Hematopoietic multipotent progenitor cell treated with erythropoietin and hydrocortisone succinate and interleukin-3 and kit ligand, for 6 days (in vitro differentiated cells): ENCODE results near the gene CHST15.
"Not testable (repeated sequence)": the region's sequence is repeated elsewhere in the genome, so short reads cannot be mapped to it uniquely, and the experiment has no call there.

Experiments
- DNase-seq: peaks from one replicate; pipeline ENCODE4 v3.0.0-alpha.2; 2015

The CHST15 gene

DNA sequence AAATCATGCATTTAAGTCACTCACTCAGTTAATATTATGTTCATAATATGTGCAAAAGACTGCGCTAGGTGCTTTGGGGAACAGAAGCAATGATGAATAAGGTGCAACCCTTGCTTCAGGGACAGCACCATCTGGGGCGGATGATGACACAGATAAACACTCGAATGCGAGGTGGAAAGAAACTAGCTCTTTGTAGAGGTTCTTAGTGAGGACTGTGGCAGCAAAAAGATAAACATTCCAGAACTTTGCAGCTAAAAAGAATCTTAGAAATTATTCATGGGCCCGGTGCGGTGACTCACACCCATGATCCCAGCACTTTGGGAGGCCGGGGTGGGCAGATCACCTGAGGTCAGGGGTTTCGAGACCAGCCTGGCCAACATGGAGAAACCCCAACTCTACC, 29.8 kb upstream of the CHST15 start:
- no peak for DNase-seq

DNA sequence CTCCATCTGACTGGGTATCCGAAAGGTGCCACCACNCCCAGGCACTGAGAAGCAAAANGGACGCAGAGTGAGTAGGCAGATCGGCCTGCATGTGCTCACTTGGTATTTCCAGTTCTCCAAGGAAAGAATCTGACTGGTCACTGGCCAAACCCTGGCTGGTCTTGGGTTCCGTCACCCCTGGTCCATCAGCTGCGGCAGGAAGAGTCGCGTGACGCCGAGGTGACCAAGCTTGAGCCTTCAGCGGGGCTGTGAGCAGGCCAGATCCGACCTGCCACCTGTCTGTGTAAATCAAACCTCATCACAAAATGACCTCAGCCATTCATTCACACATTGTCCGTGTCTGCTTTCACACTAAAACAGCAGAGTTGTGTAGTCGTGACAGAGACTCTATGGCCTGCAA, 28.8 kb upstream of the CHST15 start:
- DNase-seq = no peak

DNA sequence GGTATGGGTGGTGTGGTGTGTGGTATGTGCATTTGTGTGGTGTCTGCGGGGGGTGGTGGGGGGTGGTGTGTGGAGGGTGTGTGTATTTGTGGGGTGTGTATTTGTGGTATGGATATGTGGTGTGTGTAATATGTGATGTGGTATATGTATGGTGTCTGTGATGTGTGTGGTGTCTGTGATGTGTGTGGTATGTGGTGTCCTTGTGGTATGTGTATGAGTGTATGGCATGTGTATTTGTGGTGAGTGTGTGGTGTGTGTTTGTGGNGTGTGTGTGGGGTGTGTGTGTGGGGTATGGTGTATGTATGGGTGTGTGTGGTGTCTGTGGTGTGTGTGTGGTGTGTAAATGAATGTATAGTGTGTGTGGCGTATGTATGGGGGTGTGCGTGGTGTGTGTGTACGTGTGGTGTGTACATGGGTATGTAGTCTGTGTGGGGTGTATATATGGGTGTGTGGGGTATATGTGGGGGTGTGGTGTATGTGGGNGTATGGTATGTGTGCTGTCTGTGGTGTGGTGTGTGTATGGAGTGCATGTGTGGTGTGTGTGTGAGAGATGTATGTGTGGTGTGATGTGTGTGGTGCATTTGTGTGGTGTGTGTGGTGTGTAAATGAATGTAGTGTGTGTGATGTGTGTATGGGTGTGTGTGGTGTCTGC, 27.1 kb upstream of the CHST15 start:
- DNase-seq = no peak

DNA sequence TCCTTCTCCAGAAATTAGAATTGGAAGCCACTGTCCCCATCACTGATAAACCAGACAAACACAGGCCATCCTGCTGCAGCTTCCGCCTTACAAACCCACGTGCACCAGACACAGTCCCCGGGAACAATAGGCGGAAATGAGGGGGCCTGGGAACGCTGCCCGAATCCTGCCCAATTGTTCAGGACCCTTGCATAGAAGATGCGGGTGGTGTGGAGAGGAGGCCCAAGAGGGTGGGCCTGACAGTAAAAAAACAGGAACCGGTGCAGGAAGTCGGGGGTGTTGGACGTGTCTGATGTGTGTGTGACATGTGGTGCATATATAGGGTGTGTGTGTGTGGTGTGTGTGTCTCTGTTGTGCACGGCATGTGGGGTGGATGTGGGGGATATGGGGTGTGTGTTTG, 26.5 kb upstream of the CHST15 start:
- DNase-seq = peak; percentile 6

DNA sequence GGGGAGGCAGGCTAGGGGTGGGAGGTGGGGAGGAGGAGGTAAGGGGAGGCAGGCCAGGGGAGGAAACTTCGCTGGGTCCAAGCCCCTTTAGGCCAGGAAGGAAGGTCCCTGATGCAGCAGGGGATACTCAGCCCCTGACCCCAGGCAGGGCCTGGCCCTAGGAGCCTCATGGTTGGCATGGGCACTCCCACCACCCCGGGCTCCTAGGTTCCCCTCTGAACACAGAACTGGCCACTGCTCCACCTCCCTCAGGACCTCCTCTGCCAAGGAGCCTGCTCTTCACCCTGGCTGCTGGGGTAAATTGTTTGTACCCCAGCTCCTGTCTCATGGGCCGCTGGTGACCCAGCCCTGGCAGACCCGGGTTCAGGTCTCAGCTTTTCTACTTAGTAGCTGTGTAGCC, 25.8 kb upstream of the CHST15 start:
- DNase-seq = no peak

DNA sequence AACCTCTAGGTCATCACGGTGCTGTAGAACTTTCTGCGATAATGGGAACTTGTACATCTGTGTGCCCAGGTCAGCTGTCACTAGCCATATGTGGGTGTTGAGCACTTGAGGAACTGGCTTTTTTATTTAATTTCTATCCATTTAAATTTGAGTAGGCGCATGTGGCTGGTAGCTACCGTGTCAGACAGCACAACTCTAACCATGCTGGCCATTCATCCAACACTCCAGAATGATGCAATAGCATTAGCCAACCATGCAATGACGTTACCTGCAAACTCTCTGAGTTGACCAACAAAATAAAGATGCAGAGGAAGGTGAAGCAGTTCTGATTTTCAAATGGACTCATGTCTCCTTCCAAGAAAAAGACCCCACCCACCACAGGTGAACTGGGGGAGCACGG, 24.4 kb upstream of the CHST15 start:
- no peak for DNase-seq

DNA sequence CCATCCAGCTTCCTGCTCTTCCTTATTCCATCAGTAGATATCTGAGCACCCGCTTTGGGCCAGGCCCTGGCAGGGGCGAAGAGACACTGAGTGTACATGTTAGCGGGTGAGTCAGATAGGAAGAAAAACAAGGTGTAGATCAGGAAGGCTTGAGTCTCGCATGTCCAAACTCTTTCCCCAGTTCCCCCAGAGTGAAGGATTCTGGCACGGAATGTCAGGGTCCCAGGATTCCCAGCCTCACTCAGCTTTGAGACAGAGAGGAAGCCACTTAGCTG, 24.1 kb upstream of the CHST15 start:
- DNase-seq = no peak

DNA sequence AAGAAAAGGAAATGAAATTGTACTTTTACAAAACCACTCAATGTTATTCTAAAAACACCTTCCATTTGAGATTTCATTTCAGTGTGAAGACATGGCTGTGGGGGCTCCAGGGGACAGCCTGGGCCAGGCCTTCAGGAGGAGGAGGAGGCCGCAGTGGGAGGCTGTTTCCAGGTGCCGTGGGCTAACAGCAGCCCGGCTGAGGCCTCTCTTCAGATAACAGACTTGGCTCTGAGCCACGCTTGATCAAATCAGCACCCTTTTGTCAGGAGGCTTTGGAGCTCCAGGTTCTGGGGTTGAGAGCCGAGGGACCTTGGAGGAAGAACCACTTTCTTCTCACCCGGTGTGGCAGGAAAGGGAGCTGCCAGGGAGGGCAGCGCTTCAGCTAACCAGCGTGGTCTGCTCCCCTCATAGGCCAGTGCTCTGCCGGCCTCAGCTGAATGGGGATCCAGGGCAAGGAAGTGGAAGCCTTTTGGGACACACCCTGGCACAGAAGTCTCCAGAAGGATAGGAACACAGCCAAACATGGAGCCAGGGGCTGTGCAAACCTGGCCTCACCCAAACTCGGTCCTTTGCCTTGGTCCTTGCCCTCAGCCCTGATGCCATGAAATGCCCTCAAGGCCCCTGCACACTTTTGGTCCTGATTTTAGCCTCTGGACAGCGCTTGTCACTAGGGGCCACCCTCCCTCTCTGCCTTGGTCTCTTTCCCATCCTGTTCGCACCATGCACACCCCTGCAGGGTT, 23.5 kb upstream of the CHST15 start:
- peak; percentile 30 for DNase-seq

DNA sequence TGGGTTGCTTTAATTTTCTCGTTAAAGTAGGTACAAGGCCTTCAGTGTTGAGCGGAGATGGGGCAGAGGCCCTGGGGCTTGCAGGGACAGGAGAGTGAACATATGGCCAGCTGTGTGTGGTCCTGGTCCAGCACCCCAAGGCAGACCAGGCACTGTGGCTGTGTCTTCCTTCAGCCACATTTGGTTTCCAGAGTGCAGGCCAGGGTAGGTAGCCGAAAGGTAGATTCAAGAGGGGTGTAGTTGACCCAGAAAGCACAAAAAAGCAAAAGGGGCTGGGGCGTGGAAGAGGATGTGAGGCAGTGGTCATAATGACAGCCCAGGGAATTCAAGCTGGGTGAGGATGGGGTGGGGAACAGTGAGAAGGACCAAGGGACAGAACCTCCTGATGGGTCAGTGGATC, 21.3 kb upstream of the CHST15 start:
- no peak for DNase-seq

DNA sequence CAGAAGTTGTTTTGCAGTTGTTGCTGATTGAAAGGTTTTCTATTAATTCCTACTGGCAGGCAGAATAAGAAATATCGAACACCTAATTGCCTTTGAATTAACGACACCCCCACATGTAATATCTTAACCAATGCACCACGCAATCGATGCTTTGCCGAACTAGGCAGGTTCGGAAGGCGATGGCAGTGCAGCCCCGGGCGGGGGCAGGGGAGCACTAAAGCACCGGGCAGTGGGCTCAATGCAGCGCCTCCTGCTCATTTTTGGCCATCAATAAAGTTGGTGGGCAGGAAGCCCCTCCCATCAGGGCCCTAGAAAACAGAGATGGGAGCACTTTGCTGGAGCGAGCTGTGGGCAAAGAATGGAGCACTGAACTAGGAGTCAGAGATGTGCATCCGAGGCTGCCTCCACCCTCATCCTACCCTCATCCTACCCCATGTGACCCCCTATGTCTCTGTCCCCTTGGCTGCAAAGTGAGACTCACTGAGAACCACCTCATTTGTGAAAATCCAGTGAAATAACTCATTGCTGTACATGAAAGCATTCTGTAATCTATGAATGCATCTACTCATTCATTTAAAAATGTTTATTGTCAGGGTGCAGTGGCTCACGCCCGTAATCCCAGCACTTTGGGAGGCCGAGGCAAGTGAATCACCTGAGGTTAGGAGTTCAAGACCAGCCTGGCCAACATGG, 19.6 kb upstream of the CHST15 start:
- DNase-seq = no peak

DNA sequence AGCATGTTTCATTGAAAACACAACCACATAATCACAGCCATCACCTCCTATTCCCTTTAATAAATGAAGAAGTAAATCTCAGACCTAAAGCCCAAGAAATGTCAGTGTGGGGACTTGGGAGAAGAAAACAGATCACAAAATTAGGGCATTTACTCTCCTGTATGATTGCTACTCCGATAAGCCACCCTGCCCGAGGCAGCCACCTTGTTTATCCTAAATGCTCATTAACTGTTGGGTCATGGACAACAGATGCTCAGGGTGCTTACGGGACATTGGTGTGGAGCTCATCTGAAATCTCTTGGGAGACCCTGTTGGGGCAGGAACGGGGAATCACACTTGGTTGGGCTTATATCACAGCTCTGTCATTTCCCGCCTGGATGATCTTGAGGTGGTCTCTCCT, 17.5 kb upstream of the CHST15 start:
- no peak for DNase-seq

DNA sequence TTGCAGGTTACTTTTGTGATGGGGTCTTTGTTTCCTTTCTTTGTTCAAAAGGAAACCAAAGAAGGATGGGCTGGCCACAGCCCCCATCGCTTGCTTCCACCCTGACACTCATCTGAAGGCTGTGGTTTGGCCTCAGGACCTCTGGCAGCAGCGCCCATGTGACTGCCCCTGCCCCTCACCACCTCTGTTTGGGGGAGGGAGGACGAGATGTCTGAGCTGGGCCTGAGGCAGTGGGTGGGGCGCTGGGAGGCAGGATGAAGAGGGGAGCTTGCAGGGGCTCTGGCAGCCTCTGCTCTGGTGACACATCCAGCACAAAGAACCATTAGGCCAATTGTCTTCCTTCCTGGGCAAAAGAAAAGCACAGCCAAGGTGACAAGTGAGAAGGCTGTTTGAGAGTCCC, 15.9 kb upstream of the CHST15 start:
- no peak for DNase-seq

DNA sequence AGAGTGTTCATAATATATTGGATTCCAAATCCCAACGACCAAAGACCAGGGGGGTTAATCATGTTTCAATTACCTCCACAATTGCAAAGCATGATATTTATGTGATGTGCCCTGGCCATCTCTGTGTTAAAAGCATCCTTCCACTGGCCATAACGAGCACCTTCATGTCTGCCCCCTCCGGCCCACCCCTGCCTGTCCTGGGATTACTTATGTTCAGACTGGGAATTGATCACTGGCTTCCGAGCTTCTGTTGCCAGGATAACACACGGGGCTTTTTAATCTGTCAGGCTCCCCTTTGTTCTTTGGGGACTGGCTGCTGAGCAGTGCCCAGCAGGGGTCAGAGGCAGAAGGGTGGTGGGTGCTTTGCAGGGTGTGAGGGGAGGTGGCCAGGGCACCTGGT, 13.7 kb upstream of the CHST15 start:
- no peak for DNase-seq

DNA sequence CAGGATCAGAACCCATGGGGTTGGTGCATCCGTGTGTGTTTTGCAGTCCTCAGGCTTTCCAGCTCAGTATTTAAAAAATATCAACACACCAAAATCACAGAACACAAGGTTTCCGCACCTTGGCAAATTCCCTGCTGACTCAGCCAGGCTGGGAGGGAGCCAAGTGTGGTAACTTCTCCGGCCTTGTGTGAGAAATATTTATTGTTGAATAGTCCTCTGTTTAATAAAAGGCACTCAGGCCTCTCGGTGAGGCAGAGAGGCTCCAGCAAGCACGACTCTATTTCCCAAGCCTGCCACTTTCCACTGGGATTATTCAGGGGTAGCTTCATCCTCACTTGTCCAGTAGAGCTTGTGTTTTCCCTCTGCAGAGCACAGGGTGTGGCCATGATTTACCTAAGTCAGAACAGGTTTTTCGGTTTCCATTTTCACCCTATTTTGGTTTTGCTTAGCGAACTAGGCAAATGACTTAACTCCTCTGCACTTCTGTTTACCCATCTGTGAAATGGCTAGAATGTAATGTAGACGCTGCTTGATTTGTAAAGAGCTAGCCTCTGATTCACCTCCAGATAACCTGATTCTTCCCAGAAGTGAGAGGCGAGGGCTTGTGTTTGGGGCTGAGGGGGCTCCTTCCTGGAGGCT, 13.0 kb upstream of the CHST15 start:
- no peak for DNase-seq

DNA sequence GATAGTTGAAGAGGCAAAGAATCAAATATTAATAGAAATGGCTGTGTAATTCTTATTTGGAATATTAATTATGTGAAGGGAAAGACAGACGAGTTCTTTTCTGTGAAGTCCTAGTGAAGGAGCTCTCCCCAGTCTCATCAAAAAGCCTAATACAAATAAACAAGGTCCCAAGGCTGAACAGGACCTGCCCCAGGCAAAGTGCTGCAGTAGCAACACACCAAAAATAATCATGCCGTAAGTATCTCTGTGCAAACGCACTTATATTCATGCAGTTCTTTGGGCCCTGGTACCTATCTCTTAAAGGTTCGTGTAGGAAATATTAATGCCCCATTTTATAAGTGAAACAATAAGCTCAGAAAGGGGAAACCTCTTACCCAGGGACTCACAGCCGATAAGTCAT, 12.2 kb upstream of the CHST15 start:
- DNase-seq = no peak

DNA sequence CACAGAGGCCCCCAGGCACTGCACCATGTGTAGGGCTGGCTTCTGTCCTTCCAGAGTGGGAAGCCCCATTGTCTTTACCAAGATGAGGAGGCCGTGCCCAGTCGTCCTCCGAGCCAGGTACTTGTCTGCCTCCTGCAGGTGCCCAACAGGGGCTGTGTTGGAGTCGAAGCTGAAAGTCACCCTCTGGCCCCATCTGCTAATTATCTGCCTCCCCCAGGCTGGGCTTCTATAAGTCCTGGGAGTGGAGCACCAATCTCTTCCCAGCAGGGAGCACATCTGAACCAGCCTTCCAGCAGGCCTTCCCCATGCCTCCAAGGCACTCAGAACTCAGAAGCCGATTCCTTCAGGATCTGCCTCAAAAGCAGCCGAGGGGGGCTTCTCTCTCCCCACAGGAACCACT, 11.6 kb upstream of the CHST15 start:
- DNase-seq = no peak

DNA sequence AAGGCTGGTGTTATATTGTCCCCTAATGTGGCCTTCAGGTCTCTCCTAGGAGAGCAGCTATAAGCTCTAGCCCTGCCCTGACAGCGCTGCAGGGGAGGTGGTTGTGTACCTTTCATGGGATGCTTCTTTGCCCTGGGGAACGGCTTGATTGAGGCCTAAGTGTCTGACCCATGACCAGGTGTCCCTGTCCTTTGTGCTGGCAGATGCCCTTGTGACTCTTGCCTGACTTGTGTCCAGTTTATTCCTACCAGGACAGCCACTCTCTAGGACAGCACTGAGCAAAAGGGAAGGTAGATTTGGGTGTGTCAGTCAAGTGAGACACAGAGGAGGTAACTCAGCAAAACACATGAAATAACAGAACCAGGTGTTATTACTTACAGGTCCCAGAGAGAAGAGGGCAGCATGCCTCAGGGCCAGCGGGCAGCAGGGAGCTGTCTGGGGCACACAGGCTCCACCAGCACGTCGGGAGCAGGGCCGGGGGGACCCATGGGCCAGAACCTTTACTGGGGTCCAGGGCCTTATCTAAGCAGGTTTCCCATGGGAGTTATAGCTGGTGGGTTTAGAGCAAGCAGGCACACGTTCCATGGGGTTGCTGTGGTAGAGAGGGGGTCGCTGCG, 10.7 kb upstream of the CHST15 start:
- DNase-seq = no peak

DNA sequence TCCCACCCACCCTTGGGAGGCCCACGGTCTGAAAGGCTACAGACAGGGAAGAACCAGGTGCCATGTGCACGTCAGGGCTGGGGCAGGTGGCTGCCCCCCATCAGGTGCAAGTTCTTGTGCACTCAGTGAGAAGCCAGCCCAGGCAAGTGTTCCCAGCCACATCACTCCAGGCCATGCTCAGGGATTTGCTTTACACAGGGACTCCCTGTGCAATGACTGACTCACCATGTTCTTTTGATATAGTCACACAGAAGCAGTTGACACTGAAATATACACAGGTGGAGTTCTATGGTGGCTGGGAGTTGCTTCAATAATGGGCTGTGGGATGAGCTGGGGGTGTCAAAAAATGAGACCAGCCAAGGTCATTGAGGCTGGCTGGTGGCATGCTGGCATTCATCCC, 8.0 kb upstream of the CHST15 start:
- no peak for DNase-seq

DNA sequence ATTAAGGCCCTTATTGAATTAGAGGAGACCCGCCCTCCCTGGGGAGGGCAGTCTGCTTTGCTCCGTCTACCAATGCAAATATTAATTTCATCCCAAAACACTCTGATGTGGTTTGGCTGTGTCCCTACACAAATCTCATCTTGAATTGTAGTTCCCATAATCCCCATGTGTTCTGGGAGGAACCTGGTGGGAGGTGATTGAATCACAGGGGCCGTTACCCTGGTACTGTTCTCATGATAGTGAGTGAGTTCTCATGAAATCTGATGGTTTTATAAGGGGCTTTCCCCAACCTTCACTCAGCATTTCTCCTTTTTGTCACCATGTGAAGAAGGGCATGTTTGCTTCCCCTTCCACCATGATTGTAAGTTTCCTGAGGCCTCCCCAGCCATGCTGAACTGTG, 7.3 kb upstream of the CHST15 start:
- not testable (repeated sequence) for DNase-seq

DNA sequence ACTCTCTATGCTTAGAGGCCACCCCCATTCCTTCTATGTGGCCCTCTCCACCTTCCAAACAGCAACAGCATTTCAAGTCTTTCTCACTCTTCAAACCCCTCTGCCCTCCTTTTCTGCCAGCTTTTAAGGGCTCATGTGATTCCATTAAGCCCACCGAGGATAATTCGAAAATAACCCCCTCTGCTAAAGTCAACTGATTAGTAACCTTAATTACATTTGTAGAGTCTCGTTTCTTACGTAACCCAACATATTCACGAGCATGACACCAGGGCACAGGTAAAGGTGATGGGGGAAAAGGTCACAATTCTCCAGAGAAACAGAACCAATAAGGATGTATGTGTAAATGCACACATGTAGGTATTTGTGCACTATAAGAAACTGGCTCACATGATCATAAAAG, 6.7 kb upstream of the CHST15 start:
- no peak for DNase-seq

DNA sequence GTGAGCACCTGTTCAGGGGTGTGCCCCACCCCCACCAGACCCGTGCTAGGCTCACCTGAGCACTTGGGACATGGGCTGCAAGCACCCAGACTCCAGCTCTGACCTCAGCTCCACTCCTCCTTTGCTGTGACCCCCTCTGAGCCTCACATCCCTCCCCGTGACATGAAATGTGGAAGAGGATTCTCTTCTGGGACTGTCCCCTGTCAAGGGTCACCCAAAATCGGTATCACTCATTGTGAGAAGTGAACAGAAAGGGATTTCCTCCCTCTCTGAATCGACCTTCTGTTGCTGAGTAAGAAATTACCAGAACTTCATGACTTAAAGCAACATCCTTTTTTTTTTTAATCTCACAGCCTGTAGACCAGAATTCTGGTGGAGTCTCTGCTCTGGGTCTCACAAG, 6.2 kb upstream of the CHST15 start:
- DNase-seq = no peak

DNA sequence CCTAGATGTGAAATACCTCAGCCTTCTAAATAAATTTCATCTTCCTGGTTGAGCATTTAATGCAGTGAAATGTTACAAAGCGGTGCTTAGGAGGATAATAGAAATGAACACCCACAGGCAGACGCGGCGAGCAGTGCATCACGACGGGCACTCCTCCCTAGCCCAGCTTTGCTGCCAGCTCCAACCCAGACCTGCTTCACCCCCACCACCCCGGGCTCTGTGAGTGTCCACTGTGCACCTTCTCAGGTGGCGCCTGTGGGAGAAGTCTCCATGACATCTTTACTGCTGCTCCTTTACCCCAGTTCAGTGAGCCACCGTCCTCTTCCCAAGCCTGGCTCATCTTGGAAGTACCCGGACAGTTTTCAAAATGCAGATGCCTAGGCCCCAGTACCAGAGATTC, 5.2 kb upstream of the CHST15 start:
- no peak for DNase-seq

DNA sequence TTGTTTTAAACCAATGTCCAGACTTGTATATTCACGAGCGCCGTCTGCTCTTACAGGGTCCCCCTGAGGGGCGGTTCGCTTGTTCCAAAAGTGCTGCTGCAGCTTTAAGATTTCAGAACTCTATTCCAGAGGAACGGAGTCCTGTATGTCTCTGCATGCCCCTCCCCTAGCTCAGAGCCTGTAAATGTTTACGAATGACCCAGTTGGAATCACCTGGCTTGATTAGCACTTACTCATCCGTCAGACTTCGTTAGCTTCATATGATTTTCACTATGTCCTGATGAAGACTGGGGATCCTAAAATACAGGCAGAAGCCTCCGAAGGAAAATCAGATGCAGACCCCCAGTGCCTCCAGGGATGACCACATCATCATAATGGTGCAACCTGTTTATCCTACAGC, 4.5 kb upstream of the CHST15 start:
- DNase-seq = no peak

DNA sequence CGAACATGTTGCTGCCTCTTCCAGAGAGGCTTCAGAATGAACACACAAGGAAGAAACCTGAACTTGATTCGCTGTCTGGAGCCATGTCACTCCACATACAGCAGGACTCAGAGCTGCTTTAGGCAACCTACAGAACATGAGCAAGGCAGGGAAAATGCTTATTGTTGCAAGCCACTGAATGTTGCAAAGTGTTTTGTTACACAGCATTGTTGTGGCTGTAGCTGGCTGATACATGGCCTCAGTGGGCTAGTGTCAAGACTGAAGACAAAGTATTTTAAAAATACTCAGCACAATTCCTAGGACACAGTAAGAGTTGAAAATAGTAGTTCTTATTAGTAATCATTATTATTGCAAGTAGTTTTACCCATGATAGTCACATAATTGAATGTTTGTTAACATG, 3.1 kb upstream of the CHST15 start:
- no peak for DNase-seq
